Hepatocyte (in vitro differentiated cells): ENCODE measurements around the gene CELSR2. TPM values are rescaled to one million over a fixed set of nuclear protein-coding genes. Genes with fewer than 3 reads are reported as not detected.

Experiments
- DNase-seq: peaks from one replicate; pipeline ENCODE4 v3.0.0-alpha.2; 2016; ENCODE audit warnings: low spot score
- H2AFZ ChIP-seq: fragments of 200-600 bp; sonication (generic); 2 replicates; pipeline ENCODE4 v1.6.0; 2016; ENCODE audit warnings: antibody characterized with exemption, mild to moderate bottlenecking
- H3K27ac ChIP-seq: fragments of 200-600 bp; sonication (generic); 2 replicates; pipeline ENCODE4 v1.5.1; 2016; ENCODE audit warnings: mild to moderate bottlenecking
- H3K27me3 ChIP-seq: fragments of 200-600 bp; sonication (generic); 2 replicates; pipeline ENCODE4 v1.6.1; 2016
- H3K36me3 ChIP-seq: fragments of 200-600 bp; sonication (generic); replicated peaks from 2 replicates; pipeline ENCODE4 v1.5.1; 2016; ENCODE audit warnings: low read depth; ENCODE audit not compliant: insufficient read depth
- H3K4me1 ChIP-seq: fragments of 200-600 bp; sonication (generic); 2 replicates; pipeline ENCODE4 v1.5.1; 2016; ENCODE audit warnings: mild to moderate bottlenecking, moderate library complexity; ENCODE audit not compliant: insufficient read depth
- H3K4me2 ChIP-seq: fragments of 200-600 bp; sonication (generic); 2 replicates; pipeline ENCODE4 v1.6.0; 2016
- H3K4me3 ChIP-seq: fragments of 200-600 bp; sonication (generic); 2 replicates; pipeline ENCODE4 v1.5.1; 2016; ENCODE audit warnings: mild to moderate bottlenecking
- H3K79me2 ChIP-seq: fragments of 200-600 bp; sonication (generic); 2 replicates; pipeline ENCODE4 v1.6.0; 2017; ENCODE audit warnings: mild to moderate bottlenecking
- H3K9me2 ChIP-seq: fragments of 200-600 bp; sonication (generic); replicated peaks from 2 replicates; pipeline ENCODE4 v1.6.0; 2017; ENCODE audit warnings: mild to moderate bottlenecking; ENCODE audit not compliant: insufficient read depth
- H3K9me3 ChIP-seq: fragments of 200-600 bp; sonication (generic); 2 replicates; pipeline ENCODE4 v1.5.1; 2016; ENCODE audit warnings: low read depth, mild to moderate bottlenecking
- H4K20me1 ChIP-seq: fragments of 200-600 bp; sonication (generic); 2 replicates; pipeline ENCODE4 v1.6.0; 2016; ENCODE audit warnings: mild to moderate bottlenecking; ENCODE audit not compliant: insufficient read depth, poor library complexity, severe bottlenecking
- CTCF ChIP-seq: fragments of 200-600 bp; sonication (generic); IDR thresholded peaks from 2 replicates; pipeline ENCODE4 v1.5.1; 2016; ENCODE audit warnings: antibody characterized with exemption, mild to moderate bottlenecking; ENCODE audit not compliant: poor library complexity
- EZH2 ChIP-seq: fragments of 200-600 bp; sonication (generic); IDR thresholded peaks from 2 replicates; pipeline ENCODE4 v1.6.1; 2016; ENCODE audit warnings: antibody characterized with exemption, mild to moderate bottlenecking, borderline replicate concordance
- EZH2phosphoT487 ChIP-seq: fragments of 200-600 bp; sonication (generic); IDR thresholded peaks from one replicate; pipeline ENCODE4 v1.6.1; 2018; ENCODE audit warnings: antibody characterized with exemption, mild to moderate bottlenecking, low read depth, moderate library complexity; ENCODE audit not compliant: unreplicated experiment, severe bottlenecking
- WGBS: methylation state at CpG from one replicate; pipeline ENCODE4 v1.1.6; 2016; ENCODE audit warnings: low lambda C conversion rate; ENCODE audit errors: missing lambda C conversion rate; 5-methylcytosine and 5-hydroxymethylcytosine counted together
- polyA plus RNA-seq: library from polyadenylated mRNA; unstranded; fragments of >200 nt; fragmentation: Nextera tagmentation; extraction: Ambion mirVana; gene quantifications from 2 replicates; pipeline ENCODE4 v1.2.1, GENCODE V29; 2016
- total RNA-seq: library from RNA; depleted of rRNA; stranded (reverse); fragments of >200 nt; gene quantifications from 2 replicates; pipeline ENCODE4 v1.2.3, GENCODE V29; 2014

CELSR2 gene
- total and polyA plus RNA-seq, 2 experiments from 2014 or later, result 3.3 to 3.7 TPM

DNA sequence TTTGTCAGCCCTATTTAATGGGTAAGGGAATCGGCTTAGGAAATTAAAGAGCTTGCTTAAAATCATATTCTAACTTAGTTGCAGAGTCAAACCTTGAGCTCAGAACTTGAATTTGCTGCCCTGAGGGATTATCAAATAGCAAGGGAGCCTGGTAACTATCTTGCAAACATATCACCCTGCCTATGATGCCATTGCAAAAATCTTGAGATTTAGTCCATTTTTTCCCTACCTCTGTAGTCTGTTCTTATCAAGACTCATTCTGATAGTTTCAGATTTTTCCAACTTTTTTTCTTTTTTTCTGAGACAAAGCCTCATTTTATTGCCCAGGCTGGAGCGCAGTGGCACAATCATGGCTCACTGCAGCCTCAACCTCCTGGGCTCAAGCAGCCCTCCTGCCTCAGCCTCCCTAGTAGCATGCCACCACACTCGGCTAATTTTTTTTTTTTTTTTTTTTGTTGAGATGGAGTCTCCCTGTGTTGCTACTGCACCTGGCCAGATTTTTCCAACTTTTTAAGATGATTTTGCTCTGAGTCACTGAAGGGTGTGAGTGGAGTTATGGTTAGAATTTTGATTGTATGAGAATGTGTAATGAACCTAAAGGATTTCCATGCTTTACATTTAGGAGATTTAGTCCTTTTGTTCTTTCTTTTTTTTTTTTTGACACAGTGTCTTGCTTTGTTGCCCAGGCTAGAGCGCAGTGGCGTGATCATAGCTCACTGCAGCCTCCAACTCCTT is 23.5 kb upstream of the CELSR2 start:
- 93% methylated on average over 5 of the region's 5 CpGs for WGBS
- H3K36me3 ChIP-seq, result no peaks in the 10 kb centered on the region
- no peaks in the 10 kb centered on the region for H3K4me1 ChIP-seq
- H3K9me3 ChIP-seq, result no peaks in the 10 kb centered on the region
- TF ChIP-seq EZH2, result no peak
- H3K9me2 ChIP-seq, result no peaks in the 10 kb centered on the region
- DNase-seq, result no peak
- peaks cover 44% of the 10 kb centered on the region for H4K20me1 ChIP-seq
- H3K4me3 ChIP-seq, result no peak overlapping the region
- no peak overlapping the region for H2AFZ ChIP-seq
- no peak overlapping the region for H3K27ac ChIP-seq
- no peaks in the 10 kb centered on the region for H3K27me3 ChIP-seq
- peaks cover 73% of the 10 kb centered on the region for H3K79me2 ChIP-seq
- H3K4me2 ChIP-seq, result no peak overlapping the region

- no peak overlapping the region for H3K27ac ChIP-seq
- H3K27me3 ChIP-seq, result no peaks in the 10 kb centered on the region
- peaks cover 23% of the 10 kb centered on the region for H4K20me1 ChIP-seq
- DNase-seq, result no peak
- no peak overlapping the region for H3K4me3 ChIP-seq
- TF ChIP-seq CTCF (no peak), EZH2phosphoT487 (no peak), EZH2 (no peak)
- no peaks in the 10 kb centered on the region for H3K9me2 ChIP-seq
- no peak overlapping the region for H2AFZ ChIP-seq
- H3K9me3 ChIP-seq, result no peaks in the 10 kb centered on the region
- no peaks in the 10 kb centered on the region for H3K36me3 ChIP-seq
- no peaks in the 10 kb centered on the region for H3K4me1 ChIP-seq
- H3K4me2 ChIP-seq, result no peak overlapping the region
- WGBS, result 94% methylated on average over 3 of the region's 3 CpGs
- H3K79me2 ChIP-seq, result peaks cover 51% of the 10 kb centered on the region
These were observed 21.2 kb upstream of the CELSR2 start for GRCh38 chr1:109228167-109228566.

DNA sequence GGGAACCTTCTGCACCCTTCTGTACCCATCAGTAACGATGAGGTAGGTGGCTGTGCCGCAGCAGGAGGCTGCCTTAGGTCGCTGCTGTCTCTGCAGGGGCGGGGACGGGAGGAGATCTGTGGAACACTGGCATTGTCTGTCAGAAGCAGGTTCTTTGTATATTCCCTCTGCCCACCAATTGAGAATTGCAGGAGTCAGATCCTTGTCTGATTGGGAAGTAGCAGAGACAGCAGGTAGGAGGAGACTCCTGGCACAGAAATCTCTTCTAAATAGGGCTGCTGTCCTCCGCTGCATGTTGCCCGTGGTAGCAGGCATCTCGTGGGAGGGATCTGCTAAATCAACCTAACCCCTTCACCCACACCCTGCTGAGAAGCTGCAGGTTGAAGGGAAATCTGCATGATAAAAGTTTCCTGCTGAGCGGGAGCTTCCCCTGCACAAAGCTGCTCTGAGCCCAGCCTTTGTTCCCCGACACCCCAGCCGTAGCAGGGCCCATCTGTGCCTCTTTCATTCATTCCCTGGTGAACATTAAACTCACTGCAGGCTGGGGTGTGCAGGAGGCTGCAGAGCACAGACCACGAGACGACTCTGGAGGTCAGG is 19.7 kb upstream of the CELSR2 start:
- TF ChIP-seq EZH2phosphoT487, result no peak
- no peak for TF ChIP-seq EZH2
- no peak for TF ChIP-seq CTCF
- DNase-seq, result no peak
- H3K9me2 ChIP-seq, result no peaks in the 10 kb centered on the region
- H3K9me3 ChIP-seq, result no peaks in the 10 kb centered on the region
- no peak overlapping the region for H3K4me2 ChIP-seq
- no peaks in the 10 kb centered on the region for H3K4me1 ChIP-seq
- 68% methylated on average over 13 of the region's 13 CpGs for WGBS
- H3K27me3 ChIP-seq, result no peaks in the 10 kb centered on the region
- H3K27ac ChIP-seq, result no peak overlapping the region
- no peak overlapping the region for H2AFZ ChIP-seq
- peaks cover 37% of the 10 kb centered on the region for H3K79me2 ChIP-seq
- no peak overlapping the region for H3K4me3 ChIP-seq
- H4K20me1 ChIP-seq, result peaks cover 9% of the 10 kb centered on the region
- no peaks in the 10 kb centered on the region for H3K36me3 ChIP-seq

- Histone ChIP-seq H3K4me3 (no peak overlapping the region), H3K4me2 (no peak overlapping the region), H4K20me1 (peaks cover 9% of the 10 kb centered on the region), H3K27me3 (no peaks in the 10 kb centered on the region), H3K9me2 (no peaks in the 10 kb centered on the region), H3K79me2 (peaks cover 22% of the 10 kb centered on the region), H3K9me3 (no peaks in the 10 kb centered on the region), H3K27ac (no peak overlapping the region), H3K4me1 (no peaks in the 10 kb centered on the region), H2AFZ (no peak overlapping the region), H3K36me3 (no peaks in the 10 kb centered on the region)
- no peak for DNase-seq
- TF ChIP-seq EZH2phosphoT487 (no peak), CTCF (no peak), EZH2 (no peak)
- 79% methylated on average over 3 of the region's 3 CpGs for WGBS
These were observed 18.3 kb upstream of the CELSR2 start for GRCh38 chr1:109231066-109231465.
